ENCODE data around the gene TEAD1.

GRCh38 chr11:12826441-12826840 lies 152.2 kb downstream of the TEAD1 start:
- no peak for TF ChIP-seq CTCF (IDR thresholded peaks at IDR 0.05)
- TF ChIP-seq POLR2AphosphoS5 (IDR thresholded peaks at IDR 0.05; ENCODE audit: low read depth, low read length) = no peak
- TF ChIP-seq REST (IDR thresholded peaks at IDR 0.05; ENCODE audit: insufficient read depth in 1 of 2, low read depth in 2 of 2, low read length in 1 of 2) = no peak
- no peak for TF ChIP-seq SIN3A (IDR thresholded peaks at IDR 0.05; ENCODE audit: borderline replicate concordance, insufficient read depth, low read depth, low read length)
